GM18520 (cell line): ENCODE data around the gene IL17F.

Source experiments
- ATAC-seq: cut with Tn5 transposase; IDR thresholded peaks from one replicate; pipeline ENCODE4 v1.9.1; 2021; ENCODE audit not compliant: unreplicated experiment

IL17F gene

GRCh38 chr6:52195886-52196285 lies 48.4 kb downstream of the IL17F start:
- no peak for ATAC-seq

- no peak for ATAC-seq
Measured at GRCh38 chr6:52191824-52192223, 52.5 kb downstream of the IL17F start.

- no peak for ATAC-seq
Measured at GRCh38 chr6:52190409-52190808, 53.9 kb downstream of the IL17F start.

GRCh38 chr6:52189974-52190373 lies 54.3 kb downstream of the IL17F start:
- no peak for ATAC-seq

GRCh38 chr6:52187098-52187497 lies 57.2 kb downstream of the IL17F start:
- no peak for ATAC-seq
